ENCODE data around the gene PIP4K2A.
"Not testable (repeated sequence)": the region's sequence is repeated elsewhere in the genome, so short reads cannot be mapped to it uniquely, and the experiment has no call there.

PIP4K2A gene

GRCh38 chr10:22503315-22504088 is 210.9 kb downstream of the PIP4K2A start:
- DNase-seq: no peak

GRCh38 chr10:22501863-22502262 is 212.5 kb downstream of the PIP4K2A start:
- DNase-seq: no peak

- DNase-seq: no peak
These were observed 213.0 kb downstream of the PIP4K2A start for GRCh38 chr10:22501413-22501812.

GRCh38 chr10:22500656-22501340 is 213.6 kb downstream of the PIP4K2A start:
- DNase-seq: no peak

GRCh38 chr10:22499973-22500372 is 214.4 kb downstream of the PIP4K2A start:
- DNase-seq: not testable (repeated sequence)

- no peak for DNase-seq
These were observed 219.0 kb downstream of the PIP4K2A start for GRCh38 chr10:22495396-22495795.

- DNase-seq: no peak
These were observed 220.4 kb downstream of the PIP4K2A start for GRCh38 chr10:22494007-22494406.

- no peak for DNase-seq
These were observed 222.3 kb downstream of the PIP4K2A start for GRCh38 chr10:22491931-22492615.

- no peak for DNase-seq
These were observed 222.9 kb downstream of the PIP4K2A start for GRCh38 chr10:22491480-22491879.

GRCh38 chr10:22489975-22490374 is 224.4 kb downstream of the PIP4K2A start:
- no peak for DNase-seq

GRCh38 chr10:22489467-22489866 is 224.9 kb downstream of the PIP4K2A start:
- no peak for DNase-seq

- DNase-seq: no peak
These were observed 227.9 kb downstream of the PIP4K2A start for GRCh38 chr10:22486431-22486830.
